NT2/D1 (cell line): ENCODE results near the gene CRYL1.

Source experiments
- SUZ12 ChIP-seq: IDR thresholded peaks from 2 replicates; pipeline ENCODE4 v1.6.1; 2011; ENCODE audit not compliant: insufficient read length, insufficient read depth; ENCODE audit errors: extremely low read depth
- ZNF274 ChIP-seq: IDR thresholded peaks from 2 replicates; pipeline ENCODE4 v1.6.1; 2011; ENCODE audit warnings: mild to moderate bottlenecking, low read depth, low read length

- TF ChIP-seq ZNF274 (no peak), SUZ12 (no peak)
These were observed 114.9 kb downstream of the CRYL1 start for GRCh38 chr13:20410726-20411125.
